Measurements from ENCODE around the gene UNC80. TPM values are rescaled to one million over a fixed set of nuclear protein-coding genes. Genes with fewer than 3 reads are reported as not detected.

UNC80 gene
- total and polyA plus RNA-seq, 12 donors = 3.0 to 20.2 (median 6.3) TPM

- intact Hi-C loops (cut with DNase I) = loop anchor here in 1 of 2 donors (5.0 kb wide), 1 partner anchor 220 kb away; no protein-coding TSS in a partner anchor
- Histone ChIP-seq H3K4me3 (no peak overlapping the region), H3K9me3 (replicated peaks in 1 of 3) (no peaks in the 10 kb centered on the region), H3K27me3 (no peaks in the 10 kb centered on the region), H3K27ac (no peak overlapping the region), H3K4me1 (replicated peaks in 1 of 2) (no peaks in the 10 kb centered on the region), H3K36me3 (replicated peaks in 1 of 2) (no peaks in the 10 kb centered on the region)
- 88 to 92% (median 90%) methylated on average over 9 of the region's 9 CpGs for WGBS, 4 donors
- TF ChIP-seq CTCF (IDR thresholded peaks at IDR 0.05) (no peak), POLR2A (IDR thresholded peaks at IDR 0.05) (no peak)
- DNase-seq = no peak
Measured at GRCh38 chr2:209976698-209977385, 205.2 kb downstream of the UNC80 start.

GRCh38 chr2:209977386-209978239, 206.0 kb downstream of the UNC80 start:
- no peak overlapping the region for H3K27ac ChIP-seq
- H3K36me3 ChIP-seq (replicated peaks in 1 of 2) = no peaks in the 10 kb centered on the region
- intact Hi-C loops (cut with DNase I) = loop anchor here in 1 of 2 donors (5.0 kb wide), 1 partner anchor 220 kb away; no protein-coding TSS in a partner anchor
- H3K4me3 ChIP-seq = no peak overlapping the region
- TF ChIP-seq CTCF (IDR thresholded peaks at IDR 0.05) (peak; percentile 26 to 84 (median 70)), POLR2A (IDR thresholded peaks at IDR 0.05) (no peak)
- H3K9me3 ChIP-seq (replicated peaks in 1 of 3) = no peaks in the 10 kb centered on the region
- no peaks in the 10 kb centered on the region for H3K27me3 ChIP-seq
- 53 to 66% (median 64%) methylated on average over 2 of the region's 2 CpGs for WGBS, 4 donors
- no peak for DNase-seq
- H3K4me1 ChIP-seq (replicated peaks in 1 of 2) = no peaks in the 10 kb centered on the region

GRCh38 chr2:209984291-209984690, 212.7 kb downstream of the UNC80 start:
- intact Hi-C loops (cut with DNase I) = no loop called here
- H3K27ac ChIP-seq = no peak overlapping the region
- no peaks in the 10 kb centered on the region for H3K36me3 ChIP-seq (replicated peaks in 1 of 2)
- no peak for TF ChIP-seq CTCF (IDR thresholded peaks at IDR 0.05)
- TF ChIP-seq POLR2A (IDR thresholded peaks at IDR 0.05) = no peak
- no peak overlapping the region for H3K4me3 ChIP-seq
- no peaks in the 10 kb centered on the region for H3K27me3 ChIP-seq
- WGBS, 4 donors = 80 to 97% (median 89%) methylated on average over 2 of the region's 2 CpGs
- no peak for DNase-seq
- H3K4me1 ChIP-seq (replicated peaks in 1 of 2) = no peaks in the 10 kb centered on the region
- no peaks in the 10 kb centered on the region for H3K9me3 ChIP-seq (replicated peaks in 1 of 3)

GRCh38 chr2:209985874-209986273, 214.2 kb downstream of the UNC80 start:
- no peak for DNase-seq
- no peaks in the 10 kb centered on the region for H3K36me3 ChIP-seq (replicated peaks in 1 of 2)
- no peaks in the 10 kb centered on the region for H3K27me3 ChIP-seq
- H3K27ac ChIP-seq = no peak overlapping the region
- no peaks in the 10 kb centered on the region for H3K9me3 ChIP-seq (replicated peaks in 1 of 3)
- H3K4me1 ChIP-seq (replicated peaks in 1 of 2) = no peaks in the 10 kb centered on the region
- no peak for TF ChIP-seq POLR2A (IDR thresholded peaks at IDR 0.05)
- TF ChIP-seq CTCF (IDR thresholded peaks at IDR 0.05) = no peak
- intact Hi-C loops (cut with DNase I) = no loop called here
- 63 to 68% (median 65%) methylated on average over 3 of the region's 3 CpGs for WGBS, 4 donors
- H3K4me3 ChIP-seq = no peak overlapping the region

Data from adrenal gland (tissue), 12 donors.